Measurements from ENCODE around the gene IFITM1. TPM values are rescaled to one million over a fixed set of nuclear protein-coding genes. Genes with fewer than 3 reads are reported as not detected.
"Not testable (repeated sequence)": the region's sequence is repeated elsewhere in the genome, so short reads cannot be mapped to it uniquely, and the experiment has no call there.

IFITM1 gene
- total RNA-seq, 1 experiment from 2014 or later: 4.8 TPM

- peak; percentile 40 for DNase-seq (ENCODE audit: unreplicated experiment)
- Mint-ChIP-seq H3K36me3 (ENCODE audit: insufficient read depth, unreplicated experiment) (peaks cover 16% of the 10 kb centered on the region), H3K27ac (ENCODE audit: low read depth, unreplicated experiment) (peak overlapping the region; percentile 96), H3K4me3 (ENCODE audit: unreplicated experiment) (peak overlapping the region; percentile 97)
- intact Hi-C loops (cut with micrococcal nuclease); H3K27me3 Mint-ChIP-seq (ENCODE audit: insufficient read depth, unreplicated experiment); CTCF ChIA-PET; H3K9me3 Mint-ChIP-seq (ENCODE audit: unreplicated experiment); H3K4me1 Mint-ChIP-seq (ENCODE audit: insufficient read depth, unreplicated experiment); BruUV-seq (replicated peaks): not testable (repeated sequence)
- POLR2A ChIA-PET: interaction anchor here (0.7 to 1.7 kb wide), 5 partner anchors 10 to 114 kb away, joined by 3 to 27 read pairs (median 4); partner anchors contain the start of genes BET1L and RIC8A
Measured at GRCh38 chr11:319121-319887, 5.5 kb downstream of the IFITM1 start.

- Mint-ChIP-seq H3K4me3 (ENCODE audit: unreplicated experiment) (peak overlapping the region; percentile 97), H3K36me3 (ENCODE audit: insufficient read depth, unreplicated experiment) (peaks cover 16% of the 10 kb centered on the region), H3K27ac (ENCODE audit: low read depth, unreplicated experiment) (peak overlapping the region; percentile 96)
- BruUV-seq (replicated peaks); intact Hi-C loops (cut with micrococcal nuclease); H3K9me3 Mint-ChIP-seq (ENCODE audit: unreplicated experiment); DNase-seq (ENCODE audit: unreplicated experiment); H3K27me3 Mint-ChIP-seq (ENCODE audit: insufficient read depth, unreplicated experiment); H3K4me1 Mint-ChIP-seq (ENCODE audit: insufficient read depth, unreplicated experiment): not testable (repeated sequence)
- ChIA-PET POLR2A (interaction anchor here (0.7 to 1.7 kb wide), 5 partner anchors 10 to 114 kb away, joined by 3 to 27 read pairs (median 4); partner anchors contain the start of genes BET1L, PKP3 and RIC8A), CTCF (interaction anchor here (1.0 kb wide), 1 partner anchor 36 kb away, joined by 3 read pairs; no protein-coding TSS in a partner anchor)
Measured at GRCh38 chr11:319888-320273, 6.0 kb downstream of the IFITM1 start.

GRCh38 chr11:324156-324555, 10.3 kb downstream of the IFITM1 start:
- no peak for TF ChIP-seq CTCF (IDR thresholded peaks at IDR 0.05; ENCODE audit: unreplicated experiment)
- H3K4me3 Mint-ChIP-seq (ENCODE audit: unreplicated experiment): no peak overlapping the region
- H3K27me3 Mint-ChIP-seq (ENCODE audit: insufficient read depth, unreplicated experiment): no peaks in the 10 kb centered on the region
- peak overlapping the region; percentile 40 for H3K27ac Mint-ChIP-seq (ENCODE audit: low read depth, unreplicated experiment)
- no TSS peak for BruUV-seq (replicated peaks)
- H3K4me1 Mint-ChIP-seq (ENCODE audit: insufficient read depth, unreplicated experiment): no peaks in the 10 kb centered on the region
- H3K36me3 Mint-ChIP-seq (ENCODE audit: insufficient read depth, unreplicated experiment): peaks cover 10% of the 10 kb centered on the region
- H3K9me3 Mint-ChIP-seq (ENCODE audit: unreplicated experiment): no peaks in the 10 kb centered on the region
- ChIA-PET POLR2A (interaction anchor here (0.6 to 3.4 kb wide), 3 partner anchors 14 to 126 kb away, joined by 3 to 10 read pairs (median 3); no protein-coding TSS in a partner anchor), CTCF (interaction anchor here (0.7 kb wide), 1 partner anchor 25 kb away, joined by 3 read pairs; no protein-coding TSS in a partner anchor)
- intact Hi-C loops (cut with micrococcal nuclease): no loop called here
- DNase-seq (ENCODE audit: unreplicated experiment): no peak

- H3K4me3 Mint-ChIP-seq (ENCODE audit: unreplicated experiment); BruUV-seq (replicated peaks); intact Hi-C loops (cut with micrococcal nuclease); DNase-seq (ENCODE audit: unreplicated experiment); H3K4me1 Mint-ChIP-seq (ENCODE audit: insufficient read depth, unreplicated experiment); H3K27me3 Mint-ChIP-seq (ENCODE audit: insufficient read depth, unreplicated experiment); H3K36me3 Mint-ChIP-seq (ENCODE audit: insufficient read depth, unreplicated experiment); H3K9me3 Mint-ChIP-seq (ENCODE audit: unreplicated experiment): not testable (repeated sequence)
- CTCF ChIA-PET: interaction anchor here (0.7 kb wide), 1 partner anchor 24 kb away, joined by 3 read pairs; no protein-coding TSS in a partner anchor
- POLR2A ChIA-PET: interaction anchor here (0.6 to 3.4 kb wide), 3 partner anchors 14 to 82 kb away, joined by 3 to 10 read pairs (median 3); no protein-coding TSS in a partner anchor
- H3K27ac Mint-ChIP-seq (ENCODE audit: low read depth, unreplicated experiment): peak overlapping the region; percentile 40
Measured at GRCh38 chr11:324593-325517, 11.0 kb downstream of the IFITM1 start.

- no peaks in the 10 kb centered on the region for H3K36me3 Mint-ChIP-seq (ENCODE audit: insufficient read depth, unreplicated experiment)
- no peak for TF ChIP-seq CTCF (IDR thresholded peaks at IDR 0.05; ENCODE audit: unreplicated experiment)
- H3K4me1 Mint-ChIP-seq (ENCODE audit: insufficient read depth, unreplicated experiment): no peaks in the 10 kb centered on the region
- H3K27ac Mint-ChIP-seq (ENCODE audit: low read depth, unreplicated experiment): no peak overlapping the region
- CTCF ChIA-PET: interaction anchor here (0.6 to 1.0 kb wide), 2 partner anchors 14 to 19 kb away, joined by 3 read pairs; no protein-coding TSS in a partner anchor
- no peak overlapping the region for H3K4me3 Mint-ChIP-seq (ENCODE audit: unreplicated experiment)
- H3K9me3 Mint-ChIP-seq (ENCODE audit: unreplicated experiment): no peaks in the 10 kb centered on the region
- H3K27me3 Mint-ChIP-seq (ENCODE audit: insufficient read depth, unreplicated experiment): no peaks in the 10 kb centered on the region
- BruUV-seq (replicated peaks): no TSS peak
- DNase-seq (ENCODE audit: unreplicated experiment): no peak
- POLR2A ChIA-PET: no interaction called here
- intact Hi-C loops (cut with micrococcal nuclease): no loop called here
Measured at GRCh38 chr11:325796-326591, 12.2 kb downstream of the IFITM1 start.
